HCT116 (cell line): ENCODE results near the gene SYT3.

Source experiments
- EGR1 ChIP-seq: IDR thresholded peaks from 2 replicates; pipeline ENCODE4 v1.6.1; 2012; ENCODE audit warnings: low read depth
- EZH2 ChIP-seq: fragments of 200-600 bp; sonication (generic); IDR thresholded peaks from 2 replicates; pipeline ENCODE4 v1.6.1; 2017; ENCODE audit warnings: antibody characterized with exemption, mixed run types
- JUND ChIP-seq: IDR thresholded peaks from 2 replicates; pipeline ENCODE4 v1.6.1; 2012
- POLR2A ChIP-seq: IDR thresholded peaks from 2 replicates; pipeline ENCODE4 v1.7.0; 2011; ENCODE audit warnings: borderline replicate concordance; ENCODE audit not compliant: insufficient read depth, insufficient read length; ENCODE audit errors: extremely low read depth
- POLR2AphosphoS5 ChIP-seq: IDR thresholded peaks from 2 replicates; pipeline ENCODE4 v1.6.1; 2011; ENCODE audit warnings: mild to moderate bottlenecking, low read depth, low read length, moderate library complexity
- SIN3A ChIP-seq: IDR thresholded peaks from 2 replicates; pipeline ENCODE4 v1.6.1; 2012; ENCODE audit warnings: low read depth
- TCF7L2 ChIP-seq: IDR thresholded peaks from 2 replicates; pipeline ENCODE4 v1.7.0; 2011; ENCODE audit warnings: borderline replicate concordance, inconsistent platforms; ENCODE audit not compliant: insufficient read depth, insufficient read length; ENCODE audit errors: extremely low read depth
- YY1 ChIP-seq: IDR thresholded peaks from 2 replicates; pipeline ENCODE4 v1.6.1; 2011; ENCODE audit warnings: low read length, low read depth, moderate library complexity, mild to moderate bottlenecking; ENCODE audit not compliant: insufficient replicate concordance; ENCODE audit errors: extremely low read depth
- ZFX ChIP-seq: fragments of 450-650 bp; IDR thresholded peaks from 2 replicates; pipeline ENCODE4 v1.6.1; 2017
- ZNF274 ChIP-seq: fragments of 200-500 bp; sonication (Bioruptor generic); IDR thresholded peaks from 2 replicates; pipeline ENCODE4 v1.6.1; 2014; ENCODE audit warnings: mild to moderate bottlenecking, low read depth, low read length, inconsistent platforms
- TF ChIP-seq, protein P1 (sequence below): IDR thresholded peaks from 2 replicates; pipeline ENCODE4 v1.6.1; 2012
- TF ChIP-seq, protein P2 (sequence below): IDR thresholded peaks from 2 replicates; pipeline ENCODE4 v1.6.1; 2012; ENCODE audit warnings: low read depth
- TF ChIP-seq, protein P3 (sequence below), 3 experiments: fragments of 200-600 bp in 1 of 3; sonication (generic) in 1 of 3; IDR thresholded peaks in 2 of 3; conservative IDR thresholded peaks in 1 of 3; 2 replicates each; pipeline ENCODE4 v1.5.1; 2012 to 2017; ENCODE audit warnings: low read depth in 2 of 3, low read length in 2 of 3, antibody characterized with exemption in 1 of 3, borderline replicate concordance in 1 of 3, control low read depth in 1 of 3, mild to moderate bottlenecking in 1 of 3, mixed read lengths in 1 of 3, mixed run types in 1 of 3, moderate library complexity in 1 of 3; ENCODE audit not compliant: insufficient read depth in 1 of 3

DNA sequence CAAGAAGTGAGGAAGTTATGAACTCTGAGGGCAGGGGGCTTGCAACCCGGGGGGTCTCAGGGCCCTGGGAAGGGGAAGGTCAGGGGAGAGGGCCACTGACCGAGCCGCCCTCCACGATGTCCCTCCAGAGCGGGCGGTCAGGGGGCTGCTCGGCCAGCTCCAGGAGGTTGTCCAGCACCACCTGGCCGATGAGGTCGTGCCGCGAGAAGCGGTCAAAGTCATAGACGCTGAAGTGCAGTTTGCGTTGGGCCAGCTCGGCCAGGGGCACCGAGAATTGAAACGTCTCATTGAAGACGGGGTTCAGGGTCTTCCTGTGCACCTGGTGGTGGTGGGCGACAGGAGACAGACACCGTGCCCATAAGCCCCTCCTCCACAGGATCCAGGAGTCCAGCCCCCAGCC lies 10.5 kb downstream of the SYT3 start:
- TF ChIP-seq, protein P1, sequence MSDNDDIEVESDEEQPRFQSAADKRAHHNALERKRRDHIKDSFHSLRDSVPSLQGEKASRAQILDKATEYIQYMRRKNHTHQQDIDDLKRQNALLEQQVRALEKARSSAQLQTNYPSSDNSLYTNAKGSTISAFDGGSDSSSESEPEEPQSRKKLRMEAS, result no peak
- no peak for TF ChIP-seq TCF7L2
- TF ChIP-seq EZH2, result no peak
- no peak for TF ChIP-seq YY1
- TF ChIP-seq POLR2AphosphoS5, result no peak
- TF ChIP-seq, protein P2, sequence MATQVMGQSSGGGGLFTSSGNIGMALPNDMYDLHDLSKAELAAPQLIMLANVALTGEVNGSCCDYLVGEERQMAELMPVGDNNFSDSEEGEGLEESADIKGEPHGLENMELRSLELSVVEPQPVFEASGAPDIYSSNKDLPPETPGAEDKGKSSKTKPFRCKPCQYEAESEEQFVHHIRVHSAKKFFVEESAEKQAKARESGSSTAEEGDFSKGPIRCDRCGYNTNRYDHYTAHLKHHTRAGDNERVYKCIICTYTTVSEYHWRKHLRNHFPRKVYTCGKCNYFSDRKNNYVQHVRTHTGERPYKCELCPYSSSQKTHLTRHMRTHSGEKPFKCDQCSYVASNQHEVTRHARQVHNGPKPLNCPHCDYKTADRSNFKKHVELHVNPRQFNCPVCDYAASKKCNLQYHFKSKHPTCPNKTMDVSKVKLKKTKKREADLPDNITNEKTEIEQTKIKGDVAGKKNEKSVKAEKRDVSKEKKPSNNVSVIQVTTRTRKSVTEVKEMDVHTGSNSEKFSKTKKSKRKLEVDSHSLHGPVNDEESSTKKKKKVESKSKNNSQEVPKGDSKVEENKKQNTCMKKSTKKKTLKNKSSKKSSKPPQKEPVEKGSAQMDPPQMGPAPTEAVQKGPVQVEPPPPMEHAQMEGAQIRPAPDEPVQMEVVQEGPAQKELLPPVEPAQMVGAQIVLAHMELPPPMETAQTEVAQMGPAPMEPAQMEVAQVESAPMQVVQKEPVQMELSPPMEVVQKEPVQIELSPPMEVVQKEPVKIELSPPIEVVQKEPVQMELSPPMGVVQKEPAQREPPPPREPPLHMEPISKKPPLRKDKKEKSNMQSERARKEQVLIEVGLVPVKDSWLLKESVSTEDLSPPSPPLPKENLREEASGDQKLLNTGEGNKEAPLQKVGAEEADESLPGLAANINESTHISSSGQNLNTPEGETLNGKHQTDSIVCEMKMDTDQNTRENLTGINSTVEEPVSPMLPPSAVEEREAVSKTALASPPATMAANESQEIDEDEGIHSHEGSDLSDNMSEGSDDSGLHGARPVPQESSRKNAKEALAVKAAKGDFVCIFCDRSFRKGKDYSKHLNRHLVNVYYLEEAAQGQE, result no peak
- TF ChIP-seq, protein P3, sequence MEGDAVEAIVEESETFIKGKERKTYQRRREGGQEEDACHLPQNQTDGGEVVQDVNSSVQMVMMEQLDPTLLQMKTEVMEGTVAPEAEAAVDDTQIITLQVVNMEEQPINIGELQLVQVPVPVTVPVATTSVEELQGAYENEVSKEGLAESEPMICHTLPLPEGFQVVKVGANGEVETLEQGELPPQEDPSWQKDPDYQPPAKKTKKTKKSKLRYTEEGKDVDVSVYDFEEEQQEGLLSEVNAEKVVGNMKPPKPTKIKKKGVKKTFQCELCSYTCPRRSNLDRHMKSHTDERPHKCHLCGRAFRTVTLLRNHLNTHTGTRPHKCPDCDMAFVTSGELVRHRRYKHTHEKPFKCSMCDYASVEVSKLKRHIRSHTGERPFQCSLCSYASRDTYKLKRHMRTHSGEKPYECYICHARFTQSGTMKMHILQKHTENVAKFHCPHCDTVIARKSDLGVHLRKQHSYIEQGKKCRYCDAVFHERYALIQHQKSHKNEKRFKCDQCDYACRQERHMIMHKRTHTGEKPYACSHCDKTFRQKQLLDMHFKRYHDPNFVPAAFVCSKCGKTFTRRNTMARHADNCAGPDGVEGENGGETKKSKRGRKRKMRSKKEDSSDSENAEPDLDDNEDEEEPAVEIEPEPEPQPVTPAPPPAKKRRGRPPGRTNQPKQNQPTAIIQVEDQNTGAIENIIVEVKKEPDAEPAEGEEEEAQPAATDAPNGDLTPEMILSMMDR (IDR thresholded peaks at IDR 0.05 in 2 of 3, conservative IDR thresholded peaks at IDR 0.05 in 1 of 3; ENCODE audit: borderline replicate concordance in 1 of 3, insufficient read depth in 1 of 3, low read depth in 2 of 3, low read length in 2 of 3), result no peak
- TF ChIP-seq SIN3A, result no peak
- no peak for TF ChIP-seq POLR2A
- no peak for TF ChIP-seq JUND
- no peak for TF ChIP-seq ZFX
- TF ChIP-seq ZNF274, result no peak
- no peak for TF ChIP-seq EGR1
